NAMALWA (cell line): ENCODE data around the gene SUGCT.
A peak's percentile ranks its signal among the peaks of the same experiment; 100 is the strongest.
"Not testable (repeated sequence)": the region's sequence is repeated elsewhere in the genome, so short reads cannot be mapped to it uniquely, and the experiment has no call there.

Source experiments
- DNase-seq: peaks from one replicate; pipeline ENCODE4 v3.0.0-alpha.2; 2015; ENCODE audit warnings: low spot score

SUGCT gene

GRCh38 chr7:40134428-40135316 is at the start of gene SUGCT, which contains the start of gene MPLKIP:
Gene SUGCT (plus strand): TSS chr7:40135005.
Gene MPLKIP (minus strand): TSS chr7:40134622. CDS start chr7:40134567, 55 bp downstream.
- peak; percentile 94 for DNase-seq

GRCh38 chr7:40092182-40092581 is 42.6 kb upstream of the SUGCT start:
- DNase-seq = no peak

- no peak for DNase-seq
These were observed 41.0 kb upstream of the SUGCT start for GRCh38 chr7:40093631-40094350.

- DNase-seq = no peak
These were observed 39.6 kb upstream of the SUGCT start for GRCh38 chr7:40095230-40095629.

- DNase-seq = no peak
These were observed 39.0 kb upstream of the SUGCT start for GRCh38 chr7:40095695-40096327.

- DNase-seq = no peak
These were observed 37.1 kb upstream of the SUGCT start for GRCh38 chr7:40097728-40098127.

GRCh38 chr7:40098810-40099209 is 36.0 kb upstream of the SUGCT start:
- DNase-seq = no peak

GRCh38 chr7:40099837-40100236 is 35.0 kb upstream of the SUGCT start:
- no peak for DNase-seq

GRCh38 chr7:40101201-40101600 is 33.6 kb upstream of the SUGCT start:
- DNase-seq = no peak

GRCh38 chr7:40102897-40103296 is 31.9 kb upstream of the SUGCT start:
- DNase-seq = no peak

GRCh38 chr7:40105879-40106473 is 28.8 kb upstream of the SUGCT start:
- DNase-seq = no peak

GRCh38 chr7:40115936-40116335 is 18.9 kb upstream of the SUGCT start:
- no peak for DNase-seq

GRCh38 chr7:40117199-40117598 is 17.6 kb upstream of the SUGCT start:
- DNase-seq = not testable (repeated sequence)

- DNase-seq = not testable (repeated sequence)
These were observed 16.6 kb upstream of the SUGCT start for GRCh38 chr7:40118201-40118600.

- no peak for DNase-seq
These were observed 14.8 kb upstream of the SUGCT start for GRCh38 chr7:40120020-40120419.

GRCh38 chr7:40122100-40122939 is 12.5 kb upstream of the SUGCT start:
- DNase-seq = not testable (repeated sequence)

- no peak for DNase-seq
These were observed 11.9 kb upstream of the SUGCT start for GRCh38 chr7:40122940-40123254.

- DNase-seq = peak; percentile 74
These were observed 1.0 kb upstream of the SUGCT start for GRCh38 chr7:40133561-40134427.

GRCh38 chr7:40135317-40135610 is 459 bp downstream of the SUGCT start:
- DNase-seq = no peak

GRCh38 chr7:40137563-40137962 is 2.8 kb downstream of the SUGCT start:
- no peak for DNase-seq

GRCh38 chr7:40138973-40139372 is 4.2 kb downstream of the SUGCT start:
- DNase-seq = no peak
